ENCODE results near the gene MAP3K21. TPM values are rescaled to one million over a fixed set of nuclear protein-coding genes. Genes with fewer than 3 reads are reported as not detected.

Gene MAP3K21
- total RNA-seq, 5 donors from 2014 or later (not counting 1 experiment from before 2014, with no cell fraction given), result 1.0 to 2.4 (median 1.7) TPM

DNA sequence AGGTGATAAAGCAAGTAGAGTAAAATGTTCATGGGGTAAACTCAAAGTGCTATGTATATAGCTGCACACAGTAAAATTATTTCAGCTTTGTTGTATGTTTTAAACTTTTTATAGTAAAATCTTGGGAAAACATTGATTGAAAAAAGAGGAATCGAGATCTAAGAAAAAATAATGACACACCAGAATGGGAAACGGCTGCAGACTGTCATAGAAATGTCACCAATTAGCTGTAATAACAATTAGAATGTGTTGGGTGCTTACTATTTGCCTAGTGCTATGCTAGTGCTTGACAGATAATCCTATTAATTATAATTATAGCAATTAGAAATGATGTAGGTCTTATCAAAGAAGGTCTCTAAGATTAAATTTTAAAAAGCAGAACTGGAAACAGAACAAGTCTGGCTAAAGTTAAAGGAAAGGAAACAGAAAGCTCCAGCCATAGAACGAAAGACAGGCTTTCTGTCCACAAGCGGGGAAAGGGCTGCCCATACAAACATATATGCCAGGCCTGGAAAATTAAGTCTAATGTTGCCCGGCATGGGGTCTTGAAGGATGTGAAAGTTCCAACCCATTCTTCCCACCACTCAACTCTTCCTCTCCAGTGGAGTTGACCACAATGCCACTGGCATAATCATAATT, 37.0 kb upstream of the MAP3K21 start:
- no CpG with 5 or more reads among the region's 5 CpGs for WGBS (ENCODE audit: insufficient coverage)
- Histone ChIP-seq H3K27me3 (replicated peaks in 1 of 2; ENCODE audit: control insufficient read depth in 2 of 2, extremely low read depth in 1 of 2, insufficient read depth in 2 of 2, low read length in 1 of 2) (no peaks in the 10 kb centered on the region), H3K27ac (ENCODE audit: low read length) (no peak overlapping the region), H3K36me3 (ENCODE audit: control insufficient read depth in 2 of 2, extremely low read depth in 1 of 2, insufficient read depth in 1 of 2, low read length in 1 of 2) (no peaks in the 10 kb centered on the region), H3K9me3 (no peaks in the 10 kb centered on the region), H3K4me1 (ENCODE audit: control insufficient read depth in 1 of 2, extremely low read depth in 1 of 2, insufficient read depth in 2 of 2, low read length in 2 of 2) (peaks cover 5 to 6% of the 10 kb centered on the region in 2 experiments), H3K4me3 (ENCODE audit: control insufficient read depth in 1 of 2, extremely low read depth in 1 of 2, low read length in 1 of 2) (no peak overlapping the region)
- Mint-ChIP-seq H3K27ac (no peak overlapping the region), H3K4me1 (peaks cover 28 to 36% (median 32%) of the 10 kb centered on the region in 3 donors), H3K36me3 (peaks cover 30% of the 10 kb centered on the region), H3K27me3 (no peaks in the 10 kb centered on the region), H3K9me3 (no peaks in the 10 kb centered on the region), H3K4me3 (no peak overlapping the region)
- ChIA-PET POLR2A (no interaction called here), CTCF (no interaction called here)
- ATAC-seq (replicated peaks in 1 of 4), result no peak
- DNase-seq, result no peak

DNA sequence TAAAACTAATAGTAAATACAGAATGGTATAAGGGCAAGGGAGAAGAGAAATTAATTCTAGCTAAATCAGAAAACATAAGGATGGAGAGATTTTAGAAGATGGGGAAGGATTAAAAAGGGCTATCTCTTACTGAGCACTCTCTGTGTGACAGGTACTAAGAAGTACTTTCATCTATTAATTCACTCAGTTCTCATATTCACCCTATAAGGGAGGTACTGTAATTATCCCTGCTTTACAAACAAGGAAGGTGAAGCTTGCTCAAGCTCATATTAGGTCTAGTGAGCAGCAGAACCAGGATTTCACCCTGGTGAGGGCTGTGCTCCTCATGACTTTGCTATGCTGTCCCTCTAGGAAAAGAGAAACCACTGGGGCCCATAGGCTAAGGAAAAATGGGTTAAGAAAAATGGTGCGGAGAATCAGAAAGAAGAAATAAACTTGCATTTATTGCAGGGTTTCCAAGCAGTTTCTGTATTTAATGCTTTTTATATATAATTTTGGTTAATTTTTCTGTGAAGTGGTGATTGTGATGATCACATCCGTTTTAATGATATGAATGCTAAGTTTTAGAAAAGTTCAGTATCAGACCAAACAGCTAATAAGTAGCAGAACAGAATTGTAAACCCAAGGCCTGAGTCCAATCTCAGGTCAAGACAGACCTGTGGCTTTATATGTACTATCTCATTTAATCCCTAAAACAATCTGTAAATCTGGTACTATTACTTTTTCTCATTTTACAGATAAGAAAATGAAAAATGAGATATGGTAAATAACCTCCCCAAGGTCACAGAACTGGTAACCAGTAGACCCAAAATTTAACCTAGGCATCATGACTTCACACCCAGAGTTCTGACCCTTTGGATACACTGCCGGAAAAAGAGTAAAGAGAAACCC, 33.7 kb upstream of the MAP3K21 start:
- H3K36me3 Mint-ChIP-seq, result peaks cover 10% of the 10 kb centered on the region

DNA sequence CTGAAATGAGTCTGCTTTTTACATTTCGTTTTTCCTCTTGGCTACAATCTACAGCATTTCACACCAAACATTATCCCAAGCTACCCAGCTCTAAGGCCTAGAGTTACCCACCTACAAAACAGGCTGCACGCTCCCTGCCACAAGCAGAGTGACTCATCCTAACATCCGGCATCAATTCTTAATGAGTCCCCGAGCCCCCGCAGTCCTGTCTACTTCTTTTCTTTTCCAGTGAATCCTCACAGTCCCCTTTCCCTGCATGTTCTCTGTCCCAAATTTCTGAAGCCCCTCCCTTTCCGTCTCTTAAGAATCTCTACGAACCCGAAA, 32.6 kb upstream of the MAP3K21 start:
- Mint-ChIP-seq H3K4me3 (peak overlapping the region in 2 of 3 donors; percentile 87 to 96), H3K27ac (peak overlapping the region; percentile 78 to 95), H3K4me1 (peaks cover 35 to 39% (median 36%) of the 10 kb centered on the region in 3 donors), H3K27me3 (no peaks in the 10 kb centered on the region), H3K9me3 (no peaks in the 10 kb centered on the region), H3K36me3 (no peaks in the 10 kb centered on the region)
- POLR2A ChIA-PET, result no interaction called here
- WGBS (ENCODE audit: insufficient coverage), result 2% methylated on average over 7 of the region's 8 CpGs
- DNase-seq (peak in 29 of 35 experiments; percentile 7 to 63 (median 20)), ATAC-seq (replicated peaks in 1 of 4) (peak; percentile 62 to 84 (median 82))
- Histone ChIP-seq H3K4me1 (ENCODE audit: control insufficient read depth in 1 of 2, extremely low read depth in 1 of 2, insufficient read depth in 2 of 2, low read length in 2 of 2) (peaks cover 6 to 12% of the 10 kb centered on the region in 2 experiments), H3K27ac (ENCODE audit: low read length) (peak overlapping the region; percentile 69), H3K36me3 (ENCODE audit: control insufficient read depth in 2 of 2, extremely low read depth in 1 of 2, insufficient read depth in 1 of 2, low read length in 1 of 2) (no peaks in the 10 kb centered on the region), H3K27me3 (replicated peaks in 1 of 2; ENCODE audit: control insufficient read depth in 2 of 2, extremely low read depth in 1 of 2, insufficient read depth in 2 of 2, low read length in 1 of 2) (no peaks in the 10 kb centered on the region), H3K4me3 (ENCODE audit: control insufficient read depth in 1 of 2, extremely low read depth in 1 of 2, low read length in 1 of 2) (peak overlapping the region; percentile 76 to 78), H3K9me3 (no peaks in the 10 kb centered on the region)
- CTCF ChIA-PET, result interaction anchor here (1.2 to 2.6 kb wide), 3 partner anchors 8 to 11 kb away, joined by 3 to 19 read pairs (median 3); no protein-coding TSS in a partner anchor

More for the DNA sequence above, 33.7 kb upstream of the MAP3K21 start:
- Mint-ChIP-seq H3K4me3 (peak overlapping the region in 2 of 3 donors; percentile 62 to 96), H3K4me1 (peaks cover 35 to 41% (median 36%) of the 10 kb centered on the region in 3 donors), H3K27me3 (no peaks in the 10 kb centered on the region), H3K9me3 (no peaks in the 10 kb centered on the region), H3K27ac (peak overlapping the region; percentile 78 to 95)
- ChIA-PET CTCF (interaction anchor here (1.2 to 1.4 kb wide), 2 partner anchors 9 to 11 kb away, joined by 3 read pairs; no protein-coding TSS in a partner anchor), POLR2A (no interaction called here)
- ATAC-seq (replicated peaks in 1 of 4) (no peak), DNase-seq (no peak)
- Histone ChIP-seq H3K4me3 (ENCODE audit: control insufficient read depth in 1 of 2, extremely low read depth in 1 of 2, low read length in 1 of 2) (no peak overlapping the region), H3K27me3 (replicated peaks in 1 of 2; ENCODE audit: control insufficient read depth in 2 of 2, extremely low read depth in 1 of 2, insufficient read depth in 2 of 2, low read length in 1 of 2) (no peaks in the 10 kb centered on the region), H3K36me3 (ENCODE audit: control insufficient read depth in 2 of 2, extremely low read depth in 1 of 2, insufficient read depth in 1 of 2, low read length in 1 of 2) (no peaks in the 10 kb centered on the region), H3K9me3 (no peaks in the 10 kb centered on the region), H3K4me1 (ENCODE audit: control insufficient read depth in 1 of 2, extremely low read depth in 1 of 2, insufficient read depth in 2 of 2, low read length in 2 of 2) (peaks cover 6 to 12% of the 10 kb centered on the region in 2 experiments), H3K27ac (ENCODE audit: low read length) (no peak overlapping the region)
- WGBS (ENCODE audit: insufficient coverage), result 100% methylated on average over 1 of the region's 3 CpGs

DNA sequence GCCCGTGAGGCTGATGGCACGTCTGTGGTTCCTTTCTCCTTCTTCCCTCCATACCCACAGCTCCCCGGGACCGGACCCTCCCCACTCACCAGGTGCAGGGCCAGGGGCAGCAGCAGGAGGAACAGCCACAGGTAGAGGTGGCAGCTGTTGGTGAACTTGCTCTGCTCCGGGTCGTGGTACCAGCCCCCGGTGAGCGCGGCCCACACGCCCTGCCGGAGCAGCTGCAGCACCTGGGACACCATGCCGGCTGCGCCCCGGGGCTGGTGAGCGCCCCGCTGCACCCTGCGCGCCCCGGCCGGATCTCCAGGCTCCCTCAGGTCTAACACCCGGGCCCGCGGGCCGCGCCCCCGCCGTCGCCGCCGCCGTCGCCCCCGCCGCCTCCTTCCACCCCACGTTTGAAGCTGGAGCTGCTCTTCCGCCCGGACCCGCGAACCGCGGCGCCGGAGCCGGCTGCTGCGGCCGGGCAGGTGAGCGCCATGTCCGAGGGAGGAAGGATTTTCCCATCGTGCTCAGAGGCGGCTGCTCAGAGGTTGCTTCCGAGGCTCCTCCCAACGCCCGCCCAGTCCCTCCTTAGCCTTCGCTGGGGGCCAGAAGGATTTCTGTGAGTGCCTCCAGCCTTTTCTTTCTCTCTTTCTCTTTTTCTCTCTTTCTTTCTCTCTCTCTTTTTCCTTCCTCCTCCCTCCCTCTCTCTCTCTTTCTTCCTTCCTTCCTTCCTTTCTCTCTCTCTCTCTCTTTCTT, 32.1 kb upstream of the MAP3K21 start, which contains the start of gene PCNX2:
TSS of gene PCNX2 (minus strand) at position 489 of the 738 bp plus-strand sequence. CDS start at position 242, 247 bp downstream.
- Mint-ChIP-seq H3K36me3 (no peaks in the 10 kb centered on the region), H3K9me3 (no peaks in the 10 kb centered on the region), H3K27ac (peak within 1 kb of the TSS; percentile 94 to 95), H3K27me3 (no peaks in the 10 kb centered on the region), H3K4me3 (peak within 1 kb of the TSS in 2 of 3 donors; percentile 87 to 96), H3K4me1 (peaks cover 35 to 36% (median 36%) of the 10 kb centered on the region in 3 donors)
- under 1% methylated on average over 53 of the region's 54 CpGs for WGBS (ENCODE audit: insufficient coverage)
- ChIA-PET CTCF (interaction anchor here (0.9 to 2.6 kb wide), 3 partner anchors 10 to 30 kb away, joined by 3 to 19 read pairs (median 3); no protein-coding TSS in a partner anchor), POLR2A (interaction anchor here in 1 of 2 donors (0.6 kb wide), 1 partner anchor 1967 kb away, joined by 3 read pairs; no protein-coding TSS in a partner anchor)
- ATAC-seq (replicated peaks in 1 of 4) (peak; percentile 88 to 93 (median 92)), DNase-seq (peak; percentile 19 to 78 (median 48))
- Histone ChIP-seq H3K36me3 (ENCODE audit: control insufficient read depth in 2 of 2, extremely low read depth in 1 of 2, insufficient read depth in 1 of 2, low read length in 1 of 2) (no peaks in the 10 kb centered on the region), H3K9me3 (no peaks in the 10 kb centered on the region), H3K27me3 (replicated peaks in 1 of 2; ENCODE audit: control insufficient read depth in 2 of 2, extremely low read depth in 1 of 2, insufficient read depth in 2 of 2, low read length in 1 of 2) (no peaks in the 10 kb centered on the region), H3K4me3 (ENCODE audit: control insufficient read depth in 1 of 2, extremely low read depth in 1 of 2, low read length in 1 of 2) (peak within 1 kb of the TSS; percentile 76 to 78), H3K4me1 (ENCODE audit: control insufficient read depth in 1 of 2, extremely low read depth in 1 of 2, insufficient read depth in 2 of 2, low read length in 2 of 2) (peaks cover 6 to 12% of the 10 kb centered on the region in 2 experiments), H3K27ac (ENCODE audit: low read length) (peak within 1 kb of the TSS; percentile 69)

DNA sequence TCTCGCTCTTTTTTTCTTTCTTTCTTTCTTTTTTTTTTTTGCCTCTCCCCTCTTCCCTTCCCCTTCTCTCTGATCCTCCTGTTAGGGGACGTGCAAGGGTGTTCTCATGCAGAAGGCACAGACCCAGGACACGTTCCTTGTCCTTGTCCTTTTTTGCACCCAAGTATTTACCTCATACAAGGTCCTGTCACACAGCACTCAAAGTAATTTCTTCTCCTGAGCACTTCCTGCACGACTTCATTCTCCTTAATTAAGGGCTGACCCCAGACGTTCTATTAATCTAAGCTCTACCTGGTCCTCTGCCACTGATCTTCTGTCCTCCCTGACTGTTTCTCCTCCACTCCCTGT, 31.6 kb upstream of the MAP3K21 start:
- peak in 1 of 35 experiments; percentile 14 for DNase-seq
- Mint-ChIP-seq H3K4me1 (peaks cover 34 to 35% (median 35%) of the 10 kb centered on the region in 3 donors), H3K36me3 (no peaks in the 10 kb centered on the region), H3K4me3 (peak overlapping the region in 2 of 3 donors; percentile 87 to 96), H3K9me3 (no peaks in the 10 kb centered on the region), H3K27me3 (no peaks in the 10 kb centered on the region), H3K27ac (peak overlapping the region; percentile 89 to 94)
- CTCF ChIA-PET, result interaction anchor here in 1 of 2 donors (0.9 to 2.6 kb wide), 2 partner anchors 10 to 30 kb away, joined by 3 to 19 read pairs; no protein-coding TSS in a partner anchor
- POLR2A ChIA-PET, result interaction anchor here in 1 of 2 donors (0.6 kb wide), 1 partner anchor 1966 kb away, joined by 3 read pairs; no protein-coding TSS in a partner anchor
- Histone ChIP-seq H3K4me1 (ENCODE audit: control insufficient read depth in 1 of 2, extremely low read depth in 1 of 2, insufficient read depth in 2 of 2, low read length in 2 of 2) (peaks cover 6 to 12% of the 10 kb centered on the region in 2 experiments), H3K4me3 (ENCODE audit: control insufficient read depth in 1 of 2, extremely low read depth in 1 of 2, low read length in 1 of 2) (peak overlapping the region; percentile 53 to 78), H3K9me3 (no peaks in the 10 kb centered on the region), H3K36me3 (ENCODE audit: control insufficient read depth in 2 of 2, extremely low read depth in 1 of 2, insufficient read depth in 1 of 2, low read length in 1 of 2) (no peaks in the 10 kb centered on the region), H3K27ac (ENCODE audit: low read length) (peak overlapping the region; percentile 67), H3K27me3 (replicated peaks in 1 of 2; ENCODE audit: control insufficient read depth in 2 of 2, extremely low read depth in 1 of 2, insufficient read depth in 2 of 2, low read length in 1 of 2) (no peaks in the 10 kb centered on the region)
- ATAC-seq (replicated peaks in 1 of 4), result no peak
- WGBS (ENCODE audit: insufficient coverage), result 4% methylated on average over 3 of the region's 5 CpGs
